ENCODE data around the gene KRT86.

KRT86 gene

GRCh38 chr12:52322069-52322468 is 47.6 kb downstream of the KRT86 start:
- TF ChIP-seq CTCF (conservative IDR thresholded peaks at IDR 0.05) (no peak), ZFX (IDR thresholded peaks at IDR 0.05) (no peak)
- no peak overlapping the region for H3K27ac ChIP-seq

- TF ChIP-seq CTCF (conservative IDR thresholded peaks at IDR 0.05), result no peak
- TF ChIP-seq ZFX (IDR thresholded peaks at IDR 0.05), result no peak
Observed at GRCh38 chr12:52323001-52323400, 48.6 kb downstream of the KRT86 start.

GRCh38 chr12:52323416-52324152 is 49.1 kb downstream of the KRT86 start:
- no peak overlapping the region for H3K27ac ChIP-seq
- TF ChIP-seq ZFX (IDR thresholded peaks at IDR 0.05), result no peak

More at GRCh38 chr12:52323001-52323400, 48.6 kb downstream of the KRT86 start:
- H3K27ac ChIP-seq, result no peak overlapping the region

GRCh38 chr12:52324153-52324444 is 49.7 kb downstream of the KRT86 start:
- H3K27ac ChIP-seq, result no peak overlapping the region
- no peak for TF ChIP-seq CTCF (conservative IDR thresholded peaks at IDR 0.05)

GRCh38 chr12:52327052-52327829 is 52.8 kb downstream of the KRT86 start:
- TF ChIP-seq ZFX (IDR thresholded peaks at IDR 0.05) (no peak), CTCF (conservative IDR thresholded peaks at IDR 0.05) (peak; percentile 97)
- no peak overlapping the region for H3K27ac ChIP-seq

- H3K27ac ChIP-seq, result peak overlapping the region; percentile 0; the same call in 1 of the 2 replicates
- no peak for TF ChIP-seq ZFX (IDR thresholded peaks at IDR 0.05)
- peak; percentile 54 for TF ChIP-seq CTCF (conservative IDR thresholded peaks at IDR 0.05)
Observed at GRCh38 chr12:52327830-52328500, 53.5 kb downstream of the KRT86 start.

- H3K27ac ChIP-seq, result no peak overlapping the region
- no peak for TF ChIP-seq ZFX (IDR thresholded peaks at IDR 0.05)
- TF ChIP-seq CTCF (conservative IDR thresholded peaks at IDR 0.05), result no peak
Observed at GRCh38 chr12:52331039-52331438, 56.6 kb downstream of the KRT86 start.

Data from C4-2B (cell line).